WTC11 (cell line): ENCODE results near the gene NEO1. TPM values are rescaled to one million over a fixed set of nuclear protein-coding genes. Genes with fewer than 3 reads are reported as not detected.

Source experiments
- ATAC-seq: fragments of 200-7000 bp; cut with Tn5 transposase; 2 replicates; pipeline ENCODE4 v1.10.0; 2021; ENCODE audit warnings: mild to moderate bottlenecking, moderate library complexity
- CTCF ChIA-PET: fragments of 300-600 bp; sonication (Branson Sonifier 250); formaldehyde crosslinking; loops from one replicate; lab custom pipeline; 2021; ENCODE audit warnings: antibody characterized with exemption; lab: Charles Lee
- POLR2A ChIA-PET: fragments of 350-600 bp; sonication (Branson Sonifier 250); formaldehyde crosslinking; loops from one replicate; lab custom pipeline; 2021; ENCODE audit warnings: antibody characterized with exemption; lab: Charles Lee
- DNase-seq: peaks from one replicate; pipeline ENCODE4 v3.0.0; 2021; ENCODE audit warnings: low spot score
- H3K27ac Mint-ChIP-seq: 2 replicates; pipeline ENCODE4 v1.8.0; 2021; ENCODE audit warnings: mixed read lengths
- H3K27me3 Mint-ChIP-seq: 2 replicates; pipeline ENCODE4 v1.8.0; 2021; ENCODE audit warnings: low read depth, mild to moderate bottlenecking, moderate library complexity, mixed read lengths
- H3K36me3 Mint-ChIP-seq: 2 replicates; pipeline ENCODE4 v1.8.0; 2021; ENCODE audit warnings: mixed read lengths
- H3K4me1 Mint-ChIP-seq: 2 replicates; pipeline ENCODE4 v1.8.0; 2022; ENCODE audit warnings: mixed read lengths
- H3K4me3 Mint-ChIP-seq: 2 replicates; pipeline ENCODE4 v1.8.0; 2021; ENCODE audit warnings: mild to moderate bottlenecking, moderate library complexity, mixed read lengths
- H3K9me3 Mint-ChIP-seq: 2 replicates; pipeline ENCODE4 v1.8.0; 2021; ENCODE audit warnings: mixed read lengths
- ARID4B ChIP-seq: sonication (generic); formaldehyde crosslinking; IDR thresholded peaks from 2 replicates; pipeline ENCODE4 v1.8.0; 2023; ENCODE audit warnings: missing genetic modification reagents, mild to moderate bottlenecking, borderline replicate concordance
- ATF2 ChIP-seq: sonication (generic); formaldehyde crosslinking; IDR thresholded peaks from 2 replicates; pipeline ENCODE4 v1.8.1; 2022; ENCODE audit warnings: low read depth, missing genetic modification reagents, borderline replicate concordance
- ATF3 ChIP-seq: sonication (generic); formaldehyde crosslinking; conservative IDR thresholded peaks from 2 replicates; pipeline ENCODE4 v1.8.1; 2022; ENCODE audit warnings: mild to moderate bottlenecking, missing genetic modification reagents
- E2F4 ChIP-seq: sonication (generic); formaldehyde crosslinking; IDR thresholded peaks from 2 replicates; pipeline ENCODE4 v1.8.1; 2022; ENCODE audit warnings: low read depth, mild to moderate bottlenecking, moderate library complexity, missing genetic modification reagents, borderline replicate concordance
- KAT7 ChIP-seq: sonication (generic); formaldehyde crosslinking; IDR thresholded peaks from 2 replicates; pipeline ENCODE4 v1.8.1; 2023; ENCODE audit warnings: missing genetic modification reagents, mild to moderate bottlenecking, borderline replicate concordance
- NR3C1 ChIP-seq: sonication (generic); formaldehyde crosslinking; conservative IDR thresholded peaks from 2 replicates; pipeline ENCODE4 v1.8.1; 2023; ENCODE audit warnings: low read depth, mild to moderate bottlenecking, missing genetic modification reagents
- PRRX2 ChIP-seq: fragments of 250-450 bp; sonication (Bioruptor Pico); IDR thresholded peaks from 2 replicates; pipeline ENCODE4 v1.8.0; 2021; ENCODE audit warnings: mild to moderate bottlenecking
- ZNF219 ChIP-seq: sonication (generic); formaldehyde crosslinking; IDR thresholded peaks from 2 replicates; pipeline ENCODE4 v1.8.0; 2023; ENCODE audit warnings: missing genetic modification reagents, mild to moderate bottlenecking, borderline replicate concordance
- ZNF281 ChIP-seq: sonication (generic); formaldehyde crosslinking; IDR thresholded peaks from 2 replicates; pipeline ENCODE4 v1.8.0; 2023; ENCODE audit warnings: mild to moderate bottlenecking, missing genetic modification reagents
- ZNF423 ChIP-seq: fragments of 250-450 bp; sonication (Bioruptor Pico); IDR thresholded peaks from 2 replicates; pipeline ENCODE4 v2.1.2; 2022; ENCODE audit warnings: mild to moderate bottlenecking, moderate library complexity
- total RNA-seq: library from RNA; stranded (reverse); gene quantifications from 3 replicates; pipeline ENCODE4 v1.2.3, GENCODE V29; 2021
- TF ChIP-seq, protein P1 (sequence below): fragments of 200-600 bp; IDR thresholded peaks from 2 replicates; pipeline ENCODE4 v1.8.0; 2022; ENCODE audit warnings: antibody characterized with exemption
- TF ChIP-seq, protein P2 (sequence below): sonication (generic); formaldehyde crosslinking; IDR thresholded peaks from 2 replicates; pipeline ENCODE4 v1.8.1; 2023; ENCODE audit warnings: mild to moderate bottlenecking, missing genetic modification reagents

NEO1 gene
- total RNA-seq, 1 experiment from 2014 or later: 37.1 TPM

GRCh38 chr15:73258271-73259108, 206.2 kb downstream of the NEO1 start:
- CTCF ChIA-PET: interaction anchor here (0.7 kb wide), 2 partner anchors 14 to 17 kb away, joined by 3 to 4 read pairs; no protein-coding TSS in a partner anchor
- H3K36me3 Mint-ChIP-seq: peaks cover 36% of the 10 kb centered on the region
- no peak for TF ChIP-seq ATF3 (CRISPR knock-in tag)
- TF ChIP-seq ZNF281 (CRISPR knock-in tag): no peak
- TF ChIP-seq E2F4 (CRISPR knock-in tag): no peak
- no peak for TF ChIP-seq KAT7
- no peak for TF ChIP-seq ZNF423 (CRISPR knock-in tag)
- TF ChIP-seq, protein P1, sequence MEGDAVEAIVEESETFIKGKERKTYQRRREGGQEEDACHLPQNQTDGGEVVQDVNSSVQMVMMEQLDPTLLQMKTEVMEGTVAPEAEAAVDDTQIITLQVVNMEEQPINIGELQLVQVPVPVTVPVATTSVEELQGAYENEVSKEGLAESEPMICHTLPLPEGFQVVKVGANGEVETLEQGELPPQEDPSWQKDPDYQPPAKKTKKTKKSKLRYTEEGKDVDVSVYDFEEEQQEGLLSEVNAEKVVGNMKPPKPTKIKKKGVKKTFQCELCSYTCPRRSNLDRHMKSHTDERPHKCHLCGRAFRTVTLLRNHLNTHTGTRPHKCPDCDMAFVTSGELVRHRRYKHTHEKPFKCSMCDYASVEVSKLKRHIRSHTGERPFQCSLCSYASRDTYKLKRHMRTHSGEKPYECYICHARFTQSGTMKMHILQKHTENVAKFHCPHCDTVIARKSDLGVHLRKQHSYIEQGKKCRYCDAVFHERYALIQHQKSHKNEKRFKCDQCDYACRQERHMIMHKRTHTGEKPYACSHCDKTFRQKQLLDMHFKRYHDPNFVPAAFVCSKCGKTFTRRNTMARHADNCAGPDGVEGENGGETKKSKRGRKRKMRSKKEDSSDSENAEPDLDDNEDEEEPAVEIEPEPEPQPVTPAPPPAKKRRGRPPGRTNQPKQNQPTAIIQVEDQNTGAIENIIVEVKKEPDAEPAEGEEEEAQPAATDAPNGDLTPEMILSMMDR: no peak

DNA sequence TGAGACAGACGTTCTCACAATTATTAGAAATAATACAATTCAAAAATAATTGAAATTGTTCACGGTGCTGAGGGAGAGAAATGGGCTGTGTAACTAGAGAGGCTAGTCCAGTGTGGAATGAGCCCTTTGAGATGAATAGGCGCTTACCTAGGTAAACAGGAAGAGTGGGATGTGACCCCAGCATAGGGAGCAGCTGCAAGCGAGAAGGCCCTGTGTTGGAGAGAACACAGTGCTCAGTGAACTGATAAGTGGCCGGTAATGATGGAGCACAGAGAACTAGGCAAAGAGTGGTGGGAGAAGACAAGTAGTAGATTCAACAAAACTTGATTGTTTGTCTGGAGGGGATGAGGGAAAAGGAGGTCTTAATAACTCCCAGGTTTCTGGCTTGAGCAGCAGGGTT, 212.6 kb downstream of the NEO1 start:
- H3K36me3 Mint-ChIP-seq: peaks cover 18% of the 10 kb centered on the region
- H3K4me3 Mint-ChIP-seq: no peak overlapping the region
- H3K9me3 Mint-ChIP-seq: no peaks in the 10 kb centered on the region
- H3K27me3 Mint-ChIP-seq: no peaks in the 10 kb centered on the region
- TF ChIP-seq ATF2 (no peak), ZNF219 (no peak), NR3C1 (no peak), ARID4B (CRISPR knock-in tag) (no peak), PRRX2 (CRISPR knock-in tag) (no peak)
- TF ChIP-seq, protein P2, sequence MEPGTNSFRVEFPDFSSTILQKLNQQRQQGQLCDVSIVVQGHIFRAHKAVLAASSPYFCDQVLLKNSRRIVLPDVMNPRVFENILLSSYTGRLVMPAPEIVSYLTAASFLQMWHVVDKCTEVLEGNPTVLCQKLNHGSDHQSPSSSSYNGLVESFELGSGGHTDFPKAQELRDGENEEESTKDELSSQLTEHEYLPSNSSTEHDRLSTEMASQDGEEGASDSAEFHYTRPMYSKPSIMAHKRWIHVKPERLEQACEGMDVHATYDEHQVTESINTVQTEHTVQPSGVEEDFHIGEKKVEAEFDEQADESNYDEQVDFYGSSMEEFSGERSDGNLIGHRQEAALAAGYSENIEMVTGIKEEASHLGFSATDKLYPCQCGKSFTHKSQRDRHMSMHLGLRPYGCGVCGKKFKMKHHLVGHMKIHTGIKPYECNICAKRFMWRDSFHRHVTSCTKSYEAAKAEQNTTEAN: no peak
- POLR2A ChIA-PET: no interaction called here
- peak overlapping the region; percentile 35 for H3K27ac Mint-ChIP-seq
- CTCF ChIA-PET: interaction anchor here (1.0 to 4.3 kb wide), 18 partner anchors 11 to 543 kb away, joined by 3 to 55 read pairs (median 6); no protein-coding TSS in a partner anchor
- DNase-seq (no peak), ATAC-seq (no peak)
- peaks cover 5% of the 10 kb centered on the region; the same call in 1 of the 2 replicates for H3K4me1 Mint-ChIP-seq

More at GRCh38 chr15:73258271-73259108, 206.2 kb downstream of the NEO1 start:
- Mint-ChIP-seq H3K27me3 (no peaks in the 10 kb centered on the region), H3K27ac (no peak overlapping the region), H3K4me3 (no peak overlapping the region), H3K4me1 (no peaks in the 10 kb centered on the region), H3K9me3 (no peaks in the 10 kb centered on the region)
- DNase-seq: no peak
- no peak for ATAC-seq
- POLR2A ChIA-PET: no interaction called here
